BLaER1 (cell line): Measurements from ENCODE around the gene SLC5A2.
"Not testable (repeated sequence)": the region's sequence is repeated elsewhere in the genome, so short reads cannot be mapped to it uniquely, and the experiment has no call there.

Experiments used
- H3K27ac ChIP-seq: shearing (Covaris generic); formaldehyde crosslinking; 2 replicates; pipeline ENCODE4 v1.8.1; 2022
- H3K27me3 ChIP-seq: shearing (Covaris generic); formaldehyde crosslinking; 2 replicates; pipeline ENCODE4 v1.8.1; 2022
- H3K36me3 ChIP-seq: shearing (Covaris generic); formaldehyde crosslinking; 2 replicates; pipeline ENCODE4 v1.8.1; 2022
- H3K4me1 ChIP-seq: shearing (Covaris generic); formaldehyde crosslinking; 2 replicates; pipeline ENCODE4 v1.8.1; 2022
- H3K4me2 ChIP-seq: shearing (Covaris generic); formaldehyde crosslinking; 2 replicates; pipeline ENCODE4 v1.8.1; 2022
- H3K4me3 ChIP-seq: shearing (Covaris generic); formaldehyde crosslinking; 2 replicates; pipeline ENCODE4 v1.8.1; 2022
- H3K9ac ChIP-seq: shearing (Covaris generic); formaldehyde crosslinking; 2 replicates; pipeline ENCODE4 v1.8.1; 2022
- H3K9me3 ChIP-seq: shearing (Covaris generic); formaldehyde crosslinking; 2 replicates; pipeline ENCODE4 v1.8.1; 2022
- H4K20me1 ChIP-seq: shearing (Covaris generic); formaldehyde crosslinking; 2 replicates; pipeline ENCODE4 v1.8.1; 2022
- Cebpa-rat ChIP-seq: shearing (Covaris generic); IDR thresholded peaks from 2 replicates; pipeline ENCODE4 v1.8.1; 2022

The SLC5A2 gene

DNA sequence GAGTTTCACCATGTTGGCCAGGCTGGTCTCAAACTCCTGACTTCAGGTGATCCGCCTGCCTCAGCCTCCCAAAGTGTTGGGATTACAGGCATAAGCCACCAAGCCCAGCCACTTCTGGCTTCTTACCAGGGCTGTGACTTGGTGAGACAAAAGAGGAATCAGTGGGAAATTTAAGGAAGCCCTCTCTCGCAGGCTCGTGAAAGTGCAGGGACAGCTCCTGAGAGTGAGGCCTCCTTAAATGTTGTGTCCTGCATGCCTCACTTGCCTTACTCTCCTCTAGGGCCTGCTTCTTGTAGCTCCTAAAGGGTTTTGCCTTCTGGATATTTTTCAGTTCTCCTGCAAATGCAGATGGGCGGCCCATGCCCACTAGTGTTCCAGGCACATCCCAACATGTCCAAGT, 50.0 kb downstream of the SLC5A2 start:
- H3K27ac ChIP-seq = no peak overlapping the region
- H3K4me2 ChIP-seq = no peak overlapping the region
- H3K4me3 ChIP-seq = no peak overlapping the region
- H4K20me1 ChIP-seq = no peaks in the 10 kb centered on the region
- H3K36me3 ChIP-seq = no peaks in the 10 kb centered on the region
- TF ChIP-seq Cebpa-rat = no peak
- H3K27me3 ChIP-seq = peaks cover 8% of the 10 kb centered on the region; the same call in 1 of the 2 replicates
- no peaks in the 10 kb centered on the region for H3K4me1 ChIP-seq
- no peak overlapping the region for H3K9ac ChIP-seq
- H3K9me3 ChIP-seq = peaks cover 21% of the 10 kb centered on the region

- Histone ChIP-seq H4K20me1 (no peaks in the 10 kb centered on the region), H3K27me3 (no peaks in the 10 kb centered on the region), H3K9ac (no peak overlapping the region), H3K4me1 (no peaks in the 10 kb centered on the region), H3K4me3 (no peak overlapping the region), H3K27ac (no peak overlapping the region), H3K9me3 (peaks cover 37% of the 10 kb centered on the region), H3K36me3 (no peaks in the 10 kb centered on the region), H3K4me2 (no peak overlapping the region)
- no peak for TF ChIP-seq Cebpa-rat
Measured at GRCh38 chr16:31535737-31536136, 52.8 kb downstream of the SLC5A2 start.

GRCh38 chr16:31536804-31537361, 54.0 kb downstream of the SLC5A2 start:
- no peaks in the 10 kb centered on the region for H3K4me1 ChIP-seq
- no peak overlapping the region for H3K4me2 ChIP-seq
- H3K9me3 ChIP-seq = peaks cover 43% of the 10 kb centered on the region
- H3K27me3 ChIP-seq = no peaks in the 10 kb centered on the region
- no peaks in the 10 kb centered on the region for H4K20me1 ChIP-seq
- H3K4me3 ChIP-seq = no peak overlapping the region
- no peak overlapping the region for H3K27ac ChIP-seq
- no peak overlapping the region for H3K9ac ChIP-seq
- TF ChIP-seq Cebpa-rat = no peak
- no peaks in the 10 kb centered on the region for H3K36me3 ChIP-seq

- no peak overlapping the region for H3K4me2 ChIP-seq
- H4K20me1 ChIP-seq = no peaks in the 10 kb centered on the region
- H3K27ac ChIP-seq = no peak overlapping the region
- H3K9ac ChIP-seq = no peak overlapping the region
- H3K4me1 ChIP-seq = no peaks in the 10 kb centered on the region
- no peaks in the 10 kb centered on the region for H3K36me3 ChIP-seq
- no peak overlapping the region for H3K4me3 ChIP-seq
- no peak for TF ChIP-seq Cebpa-rat
- H3K9me3 ChIP-seq = peaks cover 50% of the 10 kb centered on the region
- no peaks in the 10 kb centered on the region for H3K27me3 ChIP-seq
Measured at GRCh38 chr16:31537362-31538242, 54.7 kb downstream of the SLC5A2 start.

DNA sequence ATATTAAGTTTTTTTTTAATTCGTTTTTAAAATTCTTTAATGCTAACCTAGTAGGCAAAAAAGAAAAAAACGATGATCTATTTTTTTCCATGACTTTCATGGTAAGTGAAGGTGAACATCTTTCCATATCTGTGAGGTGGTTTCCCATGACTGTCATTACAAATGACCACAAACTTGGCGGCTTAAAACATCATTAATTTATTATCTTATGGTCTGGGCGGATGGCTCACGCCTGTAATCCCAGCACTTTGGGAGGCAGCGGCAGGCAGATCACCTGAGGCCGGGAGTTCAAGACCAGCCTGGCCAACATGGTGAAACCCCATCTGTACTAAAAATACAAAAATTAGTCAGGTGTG, 55.3 kb downstream of the SLC5A2 start:
- not testable (repeated sequence) for H3K27ac ChIP-seq, H3K4me3 ChIP-seq, H3K4me1 ChIP-seq, H3K9ac ChIP-seq, H3K27me3 ChIP-seq, H3K4me2 ChIP-seq, H4K20me1 ChIP-seq, H3K36me3 ChIP-seq
- peaks cover 56% of the 10 kb centered on the region for H3K9me3 ChIP-seq

GRCh38 chr16:31539762-31540161, 56.8 kb downstream of the SLC5A2 start:
- H3K4me1 ChIP-seq, H4K20me1 ChIP-seq, H3K4me2 ChIP-seq, H3K4me3 ChIP-seq, H3K9ac ChIP-seq, H3K27ac ChIP-seq, H3K36me3 ChIP-seq, H3K27me3 ChIP-seq: not testable (repeated sequence)
- peaks cover 63% of the 10 kb centered on the region for H3K9me3 ChIP-seq
